ENCODE results near the gene EMC1. TPM values are rescaled to one million over a fixed set of nuclear protein-coding genes. Genes with fewer than 3 reads are reported as not detected.

Gene EMC1
- total RNA-seq, 2 donors from 2014 or later: 59.0 to 67.5 TPM

DNA sequence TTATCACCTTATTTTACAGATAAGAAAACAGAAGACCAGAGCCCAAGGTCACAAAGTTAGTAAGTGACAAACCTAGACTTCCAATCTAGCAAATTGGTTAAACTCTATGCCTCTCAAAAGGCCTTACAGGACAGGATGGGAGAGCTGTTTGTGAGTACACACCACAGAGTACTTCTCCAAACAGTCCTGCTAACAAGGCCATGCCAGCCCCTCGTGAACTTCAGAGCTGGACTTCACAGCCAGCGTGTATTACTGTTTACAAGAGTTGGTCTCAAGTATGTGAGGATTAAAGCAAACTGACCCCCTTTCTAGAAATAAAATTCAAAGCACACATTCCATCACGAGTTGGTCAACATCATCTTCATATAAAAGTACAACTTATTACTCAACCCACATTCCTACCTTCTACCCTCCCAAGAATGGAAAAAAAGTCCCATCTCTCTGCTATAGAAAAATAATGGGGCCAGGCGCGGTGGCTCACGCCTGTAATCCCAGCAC, 21.4 kb downstream of the EMC1 start:
- no peak overlapping the region for H3K4me3 ChIP-seq (ENCODE audit: low read length)
- Mint-ChIP-seq H3K4me1 (no peaks in the 10 kb centered on the region), H3K27me3 (ENCODE audit: insufficient read depth) (no peaks in the 10 kb centered on the region), H3K4me3 (no peak overlapping the region), H3K36me3 (ENCODE audit: low read depth) (peaks cover 75% of the 10 kb centered on the region), H3K9me3 (no peaks in the 10 kb centered on the region), H3K27ac (no peak overlapping the region)
- WGBS, 2 experiments (ENCODE audit: insufficient coverage in 1 of 2, insufficient read length in 1 of 2): 92 to 100% methylated on average over 4 to 6 of the region's 6 CpGs
- no peak for DNase-seq
- H3K4me1 ChIP-seq (ENCODE audit: control insufficient read depth, insufficient read depth, low read length): no peaks in the 10 kb centered on the region
- no peaks in the 10 kb centered on the region for H3K27me3 ChIP-seq (ENCODE audit: control insufficient read depth, insufficient read depth, low read length, poor library complexity, severe bottlenecking)
- no peak for TF ChIP-seq CTCF (conservative IDR thresholded peaks at IDR 0.05)
- no peak overlapping the region for H3K9ac ChIP-seq (ENCODE audit: extremely low read depth, low read length, poor library complexity, severe bottlenecking)
- no peaks in the 10 kb centered on the region for H3K9me3 ChIP-seq (ENCODE audit: control insufficient read depth, low read length)
- peaks cover 88% of the 10 kb centered on the region for H3K36me3 ChIP-seq (ENCODE audit: control insufficient read depth, insufficient read depth, low read length)
- no peak overlapping the region for H3K27ac ChIP-seq (ENCODE audit: low read depth, low read length)

- Mint-ChIP-seq H3K27ac (peak overlapping the region; percentile 70), H3K9me3 (no peaks in the 10 kb centered on the region)
- no peak for DNase-seq
Observed at GRCh38 chr1:19229229-19229628, 22.1 kb downstream of the EMC1 start.

DNA sequence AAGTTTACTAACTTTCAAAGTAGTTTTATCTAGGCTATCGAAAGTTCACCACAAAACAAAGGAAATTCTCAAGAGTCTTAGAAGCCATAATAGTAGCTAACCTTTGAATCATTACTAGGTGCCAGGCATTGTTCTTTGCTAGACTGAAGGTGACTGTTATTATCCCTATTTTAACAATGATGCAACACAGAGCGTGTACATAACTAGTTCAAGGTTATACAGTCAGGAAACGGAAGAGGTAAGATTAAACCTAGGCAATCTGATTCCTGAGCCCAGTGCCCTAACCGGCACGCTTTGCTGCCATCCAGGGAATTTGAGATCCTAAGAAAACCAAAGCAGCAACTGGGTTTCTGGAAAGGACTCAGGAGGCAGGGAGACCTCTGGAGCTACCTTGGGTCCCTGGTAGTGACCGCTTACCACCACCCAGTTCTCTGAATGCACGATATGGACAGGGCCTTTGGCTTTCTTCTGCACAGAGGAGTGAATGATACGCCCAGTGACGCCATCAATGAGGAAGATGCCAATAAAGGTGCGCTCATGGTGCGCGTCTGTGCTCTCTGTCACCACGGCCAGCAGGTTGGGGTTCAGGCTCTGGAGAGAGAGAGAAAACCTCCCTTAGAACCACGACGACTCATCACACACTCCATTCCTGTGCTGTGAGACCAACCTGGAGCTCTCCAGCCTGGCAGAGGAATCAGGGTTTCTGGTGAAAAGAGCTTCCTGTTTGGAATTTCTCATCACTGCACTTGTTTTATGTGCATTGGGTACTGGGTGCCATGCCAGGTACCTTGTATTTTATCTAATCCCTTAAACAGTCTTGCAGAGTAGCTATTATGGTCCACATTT, 28.1 kb downstream of the EMC1 start:
- Histone ChIP-seq H3K27ac (ENCODE audit: low read depth, low read length) (no peak overlapping the region), H3K9me3 (ENCODE audit: control insufficient read depth, low read length) (no peaks in the 10 kb centered on the region), H3K4me3 (ENCODE audit: low read length) (no peak overlapping the region), H3K9ac (ENCODE audit: extremely low read depth, low read length, poor library complexity, severe bottlenecking) (no peak overlapping the region), H3K36me3 (ENCODE audit: control insufficient read depth, insufficient read depth, low read length) (peaks cover 89% of the 10 kb centered on the region), H3K27me3 (ENCODE audit: control insufficient read depth, insufficient read depth, low read length, poor library complexity, severe bottlenecking) (no peaks in the 10 kb centered on the region), H3K4me1 (ENCODE audit: control insufficient read depth, insufficient read depth, low read length) (no peaks in the 10 kb centered on the region)
- H3K4me1 Mint-ChIP-seq: no peaks in the 10 kb centered on the region
- peaks cover 85% of the 10 kb centered on the region for H3K36me3 Mint-ChIP-seq (ENCODE audit: low read depth)
- no peaks in the 10 kb centered on the region for H3K27me3 Mint-ChIP-seq (ENCODE audit: insufficient read depth)
- H3K4me3 Mint-ChIP-seq: no peak overlapping the region
- DNase-seq: no peak
- H3K27ac Mint-ChIP-seq: no peak overlapping the region
- no peaks in the 10 kb centered on the region for H3K9me3 Mint-ChIP-seq
- 90 to 94% methylated on average over 14 to 15 of the region's 15 CpGs for WGBS, 2 experiments (ENCODE audit: insufficient coverage in 1 of 2, insufficient read length in 1 of 2)
- TF ChIP-seq CTCF (conservative IDR thresholded peaks at IDR 0.05): no peak

More at GRCh38 chr1:19229229-19229628, 22.1 kb downstream of the EMC1 start:
- H3K36me3 ChIP-seq (ENCODE audit: control insufficient read depth, insufficient read depth, low read length): peaks cover 90% of the 10 kb centered on the region
- Mint-ChIP-seq H3K36me3 (ENCODE audit: low read depth) (peaks cover 78% of the 10 kb centered on the region), H3K27me3 (ENCODE audit: insufficient read depth) (no peaks in the 10 kb centered on the region), H3K4me1 (no peaks in the 10 kb centered on the region), H3K4me3 (no peak overlapping the region)
- TF ChIP-seq CTCF (conservative IDR thresholded peaks at IDR 0.05): no peak
- no peaks in the 10 kb centered on the region for H3K9me3 ChIP-seq (ENCODE audit: control insufficient read depth, low read length)
- H3K27me3 ChIP-seq (ENCODE audit: control insufficient read depth, insufficient read depth, low read length, poor library complexity, severe bottlenecking): no peaks in the 10 kb centered on the region
- no peak overlapping the region for H3K4me3 ChIP-seq (ENCODE audit: low read length)
- WGBS, 2 experiments (ENCODE audit: insufficient coverage in 1 of 2, insufficient read length in 1 of 2): 94% methylated on average over 3 of the region's 3 CpGs
- H3K27ac ChIP-seq (ENCODE audit: low read depth, low read length): no peak overlapping the region
- no peak overlapping the region for H3K9ac ChIP-seq (ENCODE audit: extremely low read depth, low read length, poor library complexity, severe bottlenecking)
- H3K4me1 ChIP-seq (ENCODE audit: control insufficient read depth, insufficient read depth, low read length): no peaks in the 10 kb centered on the region

All from endodermal cell (in vitro differentiated cells).